Glutamatergic neuron (in vitro differentiated cells): ENCODE data around the gene C4orf17. TPM values are rescaled to one million over a fixed set of nuclear protein-coding genes. Genes with fewer than 3 reads are reported as not detected.
"Not testable (repeated sequence)": the region's sequence is repeated elsewhere in the genome, so short reads cannot be mapped to it uniquely, and the experiment has no call there.

ENCODE experiments used
- DNase-seq: peaks from one replicate; pipeline ENCODE4 v3.0.0; 2022
- H3K27ac Mint-ChIP-seq: one replicate; pipeline ENCODE4 v1.8.0; 2020; ENCODE audit warnings: mild to moderate bottlenecking, mixed read lengths, inconsistent platforms; ENCODE audit not compliant: unreplicated experiment
- H3K27me3 Mint-ChIP-seq: one replicate; pipeline ENCODE4 v1.8.0; 2020; ENCODE audit warnings: mild to moderate bottlenecking, moderate library complexity, mixed read lengths, inconsistent platforms; ENCODE audit not compliant: unreplicated experiment
- H3K36me3 Mint-ChIP-seq: one replicate; pipeline ENCODE4 v1.8.0; 2020; ENCODE audit warnings: mild to moderate bottlenecking, mixed read lengths, inconsistent platforms; ENCODE audit not compliant: unreplicated experiment
- H3K4me1 Mint-ChIP-seq: one replicate; pipeline ENCODE4 v1.8.0; 2020; ENCODE audit warnings: mild to moderate bottlenecking, low read depth, mixed read lengths, inconsistent platforms; ENCODE audit not compliant: unreplicated experiment
- H3K4me3 Mint-ChIP-seq: one replicate; pipeline ENCODE4 v1.8.0; 2020; ENCODE audit warnings: mild to moderate bottlenecking, mixed read lengths, inconsistent platforms; ENCODE audit not compliant: unreplicated experiment
- H3K9me3 Mint-ChIP-seq: one replicate; pipeline ENCODE4 v1.8.0; 2020; ENCODE audit warnings: mild to moderate bottlenecking, moderate library complexity, mixed read lengths, inconsistent platforms; ENCODE audit not compliant: unreplicated experiment
- CTCF ChIP-seq: fragments of 200-600 bp; sonication (generic); IDR thresholded peaks from one replicate; pipeline ENCODE4 v1.5.0; 2021; ENCODE audit not compliant: partially characterized antibody, unreplicated experiment
- total RNA-seq: library from RNA; stranded (reverse); fragmentation: NEBNext Ultra II Directional; extraction: Animal tissue kit (Norgen Biotek cat#: 25700); gene quantifications from one replicate; pipeline ENCODE4 v1.2.1, GENCODE V29; 2021; ENCODE audit not compliant: unreplicated experiment

C4orf17 gene
- total RNA-seq, 1 donor from 2014 or later: not detected

GRCh38 chr4:99485212-99485611 is 25.6 kb upstream of the C4orf17 start:
- no peaks in the 10 kb centered on the region for H3K4me1 Mint-ChIP-seq
- DNase-seq: no peak
- no peaks in the 10 kb centered on the region for H3K27me3 Mint-ChIP-seq
- H3K36me3 Mint-ChIP-seq: peaks cover 38% of the 10 kb centered on the region
- TF ChIP-seq CTCF: no peak
- no peak overlapping the region for H3K4me3 Mint-ChIP-seq
- no peak overlapping the region for H3K27ac Mint-ChIP-seq
- peaks cover 12% of the 10 kb centered on the region for H3K9me3 Mint-ChIP-seq

DNA sequence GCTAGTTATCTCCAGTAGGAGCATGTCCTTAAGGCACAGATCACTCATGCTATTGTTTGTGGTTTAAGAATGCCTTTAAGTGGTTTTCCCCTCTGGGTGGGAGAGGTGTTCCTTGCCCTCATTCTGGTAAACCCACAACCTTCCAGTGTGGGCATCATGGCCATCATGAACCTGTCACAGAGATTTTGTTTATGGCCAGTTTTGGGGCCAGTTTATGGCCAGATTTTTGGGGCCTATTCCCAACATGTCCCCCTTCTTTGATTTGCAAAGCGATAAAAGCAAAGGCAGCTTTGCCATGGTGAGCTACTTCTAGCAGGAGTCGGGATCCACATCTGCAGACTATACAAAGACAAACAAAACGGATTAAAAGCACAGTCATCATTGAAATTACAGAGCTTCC is 24.2 kb upstream of the C4orf17 start:
- DNase-seq, H3K4me1 Mint-ChIP-seq, H3K4me3 Mint-ChIP-seq, H3K27me3 Mint-ChIP-seq, H3K27ac Mint-ChIP-seq: not testable (repeated sequence)
- Mint-ChIP-seq H3K9me3 (peaks cover 12% of the 10 kb centered on the region), H3K36me3 (peaks cover 38% of the 10 kb centered on the region)

- H3K27me3 Mint-ChIP-seq: no peaks in the 10 kb centered on the region
- H3K36me3 Mint-ChIP-seq: peaks cover 38% of the 10 kb centered on the region
- no peak overlapping the region for H3K27ac Mint-ChIP-seq
- TF ChIP-seq CTCF: no peak
- no peak overlapping the region for H3K4me3 Mint-ChIP-seq
- no peak for DNase-seq
- H3K4me1 Mint-ChIP-seq: no peaks in the 10 kb centered on the region
- H3K9me3 Mint-ChIP-seq: peaks cover 15% of the 10 kb centered on the region
Observed at GRCh38 chr4:99490286-99490685, 20.5 kb upstream of the C4orf17 start.

- Mint-ChIP-seq H3K4me1 (no peaks in the 10 kb centered on the region), H3K36me3 (peaks cover 12% of the 10 kb centered on the region), H3K9me3 (no peaks in the 10 kb centered on the region), H3K4me3 (no peak overlapping the region), H3K27ac (no peak overlapping the region), H3K27me3 (peaks cover 3% of the 10 kb centered on the region)
- TF ChIP-seq CTCF: no peak
- DNase-seq: no peak
Observed at GRCh38 chr4:99504804-99505502, 5.9 kb upstream of the C4orf17 start.

DNA sequence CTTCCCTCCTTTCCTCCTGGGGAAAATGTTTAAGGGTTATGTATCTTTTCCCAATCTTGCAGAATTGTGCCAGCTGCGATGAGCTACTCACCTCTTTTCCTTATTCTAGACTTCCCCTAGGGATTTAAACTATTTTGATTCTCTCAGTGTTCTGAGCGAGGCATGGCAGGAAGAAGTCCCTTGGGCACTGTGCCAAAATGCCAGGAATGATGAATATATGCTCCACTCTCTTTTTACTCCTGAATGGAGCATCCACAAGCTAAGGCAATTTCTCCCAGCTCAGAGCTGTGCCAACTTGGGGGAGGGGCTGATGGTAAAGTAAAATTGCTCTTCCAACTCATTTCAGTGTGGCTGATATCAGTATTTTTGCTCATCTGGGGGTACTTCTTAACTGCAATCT is 4.0 kb upstream of the C4orf17 start:
- Mint-ChIP-seq H3K36me3 (peaks cover 12% of the 10 kb centered on the region), H3K27ac (no peak overlapping the region), H3K4me3 (no peak overlapping the region), H3K27me3 (peaks cover 3% of the 10 kb centered on the region), H3K4me1 (no peaks in the 10 kb centered on the region), H3K9me3 (no peaks in the 10 kb centered on the region)
- DNase-seq: no peak
- TF ChIP-seq CTCF: no peak
